ENCODE data around the gene LRP8. TPM values are rescaled to one million over a fixed set of nuclear protein-coding genes. Genes with fewer than 3 reads are reported as not detected.

LRP8 gene
- total RNA-seq, 4 donors from 2014 or later, result 1.8 to 3.6 (median 2.2) TPM

DNA sequence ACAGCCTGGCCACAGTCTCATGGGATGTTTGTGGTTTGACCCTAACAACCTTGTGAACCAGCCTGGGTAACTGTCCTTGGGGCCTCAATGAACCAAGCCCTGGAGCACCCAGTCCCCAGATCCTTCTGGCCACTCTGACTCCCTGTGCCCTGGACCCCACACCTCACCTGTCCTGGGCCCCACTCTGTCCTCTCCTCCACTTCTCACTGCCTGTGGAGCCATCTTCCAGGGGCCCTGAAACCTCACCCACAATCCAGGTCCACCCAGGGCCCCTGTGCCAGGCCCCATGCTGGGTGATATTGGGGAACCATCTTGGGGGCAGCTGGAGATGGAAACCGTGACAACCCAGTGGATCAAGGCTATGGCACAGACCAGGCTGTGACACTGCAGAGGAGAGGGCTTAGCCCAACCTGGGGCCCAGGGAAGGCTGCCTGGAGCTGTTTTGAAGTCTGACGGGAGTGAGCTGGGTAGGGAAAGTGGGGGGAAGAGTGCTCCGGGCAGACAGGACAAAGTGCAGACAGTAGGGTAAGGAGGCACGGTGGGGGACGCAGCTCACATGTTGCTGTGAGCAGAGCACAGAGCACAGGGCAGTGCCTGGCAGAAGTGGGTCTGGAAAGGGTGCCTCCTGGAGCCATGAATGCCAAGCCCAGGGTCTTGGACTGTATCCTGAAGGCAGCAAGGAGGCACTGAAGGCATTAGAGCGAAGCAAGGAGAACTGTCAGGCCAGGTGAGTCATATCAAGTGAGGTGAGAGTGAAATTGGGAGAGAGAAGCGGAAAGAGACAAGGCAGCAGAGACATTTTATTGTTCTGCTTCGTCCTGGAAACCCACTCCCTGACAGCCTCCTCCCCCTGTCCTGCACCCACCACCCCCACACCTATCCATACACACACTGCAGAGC, 12.1 kb upstream of the LRP8 start:
- peaks cover 20% of the 10 kb centered on the region for H3K27me3 ChIP-seq
- TF ChIP-seq, protein P1, sequence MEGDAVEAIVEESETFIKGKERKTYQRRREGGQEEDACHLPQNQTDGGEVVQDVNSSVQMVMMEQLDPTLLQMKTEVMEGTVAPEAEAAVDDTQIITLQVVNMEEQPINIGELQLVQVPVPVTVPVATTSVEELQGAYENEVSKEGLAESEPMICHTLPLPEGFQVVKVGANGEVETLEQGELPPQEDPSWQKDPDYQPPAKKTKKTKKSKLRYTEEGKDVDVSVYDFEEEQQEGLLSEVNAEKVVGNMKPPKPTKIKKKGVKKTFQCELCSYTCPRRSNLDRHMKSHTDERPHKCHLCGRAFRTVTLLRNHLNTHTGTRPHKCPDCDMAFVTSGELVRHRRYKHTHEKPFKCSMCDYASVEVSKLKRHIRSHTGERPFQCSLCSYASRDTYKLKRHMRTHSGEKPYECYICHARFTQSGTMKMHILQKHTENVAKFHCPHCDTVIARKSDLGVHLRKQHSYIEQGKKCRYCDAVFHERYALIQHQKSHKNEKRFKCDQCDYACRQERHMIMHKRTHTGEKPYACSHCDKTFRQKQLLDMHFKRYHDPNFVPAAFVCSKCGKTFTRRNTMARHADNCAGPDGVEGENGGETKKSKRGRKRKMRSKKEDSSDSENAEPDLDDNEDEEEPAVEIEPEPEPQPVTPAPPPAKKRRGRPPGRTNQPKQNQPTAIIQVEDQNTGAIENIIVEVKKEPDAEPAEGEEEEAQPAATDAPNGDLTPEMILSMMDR (IDR thresholded peaks at IDR 0.05), result no peak
- no peak for TF ChIP-seq EP300 (IDR thresholded peaks at IDR 0.05)
- no peak for TF ChIP-seq POLR2A (IDR thresholded peaks at IDR 0.05)
- TF ChIP-seq POLR2AphosphoS5 (IDR thresholded peaks at IDR 0.05), result no peak
- no peak overlapping the region for H3K4me3 ChIP-seq
- H3K9me3 ChIP-seq, result no peaks in the 10 kb centered on the region
- no peak for ATAC-seq
- no peak overlapping the region for H3K27ac ChIP-seq
- H3K36me3 ChIP-seq, result no peaks in the 10 kb centered on the region
- H3K4me1 ChIP-seq, result no peaks in the 10 kb centered on the region
- WGBS, 2 donors (ENCODE audit: low coverage in 1 of 2), result 48 to 56% methylated on average over 6 to 8 of the region's 8 CpGs

DNA sequence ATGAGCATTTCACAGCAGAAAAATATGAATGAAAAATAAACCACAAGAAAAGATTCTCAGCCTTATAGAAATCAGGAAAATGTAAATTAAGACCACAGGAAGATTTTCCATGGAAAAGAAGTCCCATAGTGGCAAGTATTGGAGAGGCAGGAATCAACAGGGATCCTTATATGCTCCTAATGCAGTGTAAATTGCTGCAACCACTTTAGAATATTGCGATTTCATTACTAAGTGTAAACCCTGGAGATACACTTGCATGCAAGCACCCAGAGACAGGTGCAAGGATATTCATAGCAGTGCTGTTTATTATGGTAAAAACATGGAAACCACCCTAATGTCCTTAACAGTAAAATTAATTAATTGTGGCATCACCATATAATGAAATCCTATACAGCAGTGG, 10.6 kb upstream of the LRP8 start:
- 88 to 90% methylated on average over 1 of the region's 1 CpG for WGBS, 2 donors (ENCODE audit: low coverage in 1 of 2)

DNA sequence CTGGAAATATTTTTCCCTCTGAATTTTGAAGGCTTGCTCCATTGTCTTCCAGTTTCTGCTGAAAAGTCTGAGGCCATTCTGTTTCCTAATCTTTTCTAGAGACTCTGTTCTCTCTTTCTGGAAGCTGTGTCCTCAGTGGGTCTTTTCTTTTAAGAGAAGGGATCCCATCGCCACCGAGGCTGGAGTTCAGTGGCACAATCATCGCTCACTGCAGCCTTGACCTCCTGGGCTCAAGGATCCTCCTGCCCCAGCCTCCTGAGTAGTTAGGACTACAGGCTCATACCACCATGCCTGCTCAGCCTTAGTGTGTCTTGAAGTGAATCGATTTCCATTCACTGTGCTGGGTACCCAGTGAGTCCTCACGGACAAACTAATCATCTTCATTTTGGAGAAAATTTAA, 9.6 kb upstream of the LRP8 start:
- no peaks in the 10 kb centered on the region for H3K36me3 ChIP-seq
- peaks cover 20% of the 10 kb centered on the region for H3K27me3 ChIP-seq
- no peak overlapping the region for H3K4me3 ChIP-seq
- WGBS, 2 donors (ENCODE audit: low coverage in 1 of 2), result 92 to 100% methylated on average over 4 to 5 of the region's 5 CpGs
- ATAC-seq, result no peak
- no peaks in the 10 kb centered on the region for H3K4me1 ChIP-seq
- no peaks in the 10 kb centered on the region for H3K9me3 ChIP-seq
- H3K27ac ChIP-seq, result no peak overlapping the region
- no peak for TF ChIP-seq EP300 (IDR thresholded peaks at IDR 0.05)
- TF ChIP-seq POLR2A (IDR thresholded peaks at IDR 0.05), result no peak
- TF ChIP-seq POLR2AphosphoS5 (IDR thresholded peaks at IDR 0.05), result no peak
- TF ChIP-seq, protein P1 (IDR thresholded peaks at IDR 0.05), result no peak

More for the DNA sequence above, 10.6 kb upstream of the LRP8 start:
- Histone ChIP-seq H3K4me1 (no peaks in the 10 kb centered on the region), H3K36me3 (no peaks in the 10 kb centered on the region), H3K27ac (no peak overlapping the region), H3K9me3 (no peaks in the 10 kb centered on the region), H3K27me3 (peaks cover 20% of the 10 kb centered on the region), H3K4me3 (no peak overlapping the region)
- ATAC-seq, result no peak
- no peak for TF ChIP-seq POLR2A (IDR thresholded peaks at IDR 0.05)
- no peak for TF ChIP-seq EP300 (IDR thresholded peaks at IDR 0.05)
- TF ChIP-seq, protein P1 (IDR thresholded peaks at IDR 0.05), result no peak
- no peak for TF ChIP-seq POLR2AphosphoS5 (IDR thresholded peaks at IDR 0.05)

DNA sequence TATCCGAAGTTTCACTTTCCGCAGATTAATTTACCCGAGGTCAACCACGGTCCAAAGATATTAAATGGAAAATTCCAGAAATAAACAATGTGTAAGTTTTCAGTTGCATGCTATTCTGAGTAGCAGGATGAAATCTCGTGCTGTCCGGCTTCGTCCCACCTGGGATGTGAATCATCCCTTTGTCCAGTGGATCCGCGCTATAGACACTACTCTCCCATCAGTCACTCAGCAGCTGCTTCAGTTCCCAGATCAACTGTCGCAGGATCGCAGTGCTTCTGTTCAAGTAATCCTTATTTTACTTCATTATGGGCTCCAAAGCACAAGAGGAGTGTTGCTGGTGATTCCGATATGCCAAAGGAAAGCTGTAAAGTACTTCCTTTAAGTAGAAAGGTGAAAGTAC, 8.3 kb upstream of the LRP8 start:
- Histone ChIP-seq H3K27me3 (peaks cover 13% of the 10 kb centered on the region), H3K4me3 (no peak overlapping the region), H3K4me1 (no peaks in the 10 kb centered on the region), H3K9me3 (no peaks in the 10 kb centered on the region), H3K27ac (no peak overlapping the region), H3K36me3 (no peaks in the 10 kb centered on the region)
- TF ChIP-seq POLR2AphosphoS5 (IDR thresholded peaks at IDR 0.05), result no peak
- no peak for TF ChIP-seq POLR2A (IDR thresholded peaks at IDR 0.05)
- TF ChIP-seq EP300 (IDR thresholded peaks at IDR 0.05), result no peak
- TF ChIP-seq, protein P1 (IDR thresholded peaks at IDR 0.05), result no peak
- no peak for ATAC-seq
- WGBS, 2 donors (ENCODE audit: low coverage in 1 of 2), result 51 to 75% methylated on average over 7 to 12 of the region's 12 CpGs

DNA sequence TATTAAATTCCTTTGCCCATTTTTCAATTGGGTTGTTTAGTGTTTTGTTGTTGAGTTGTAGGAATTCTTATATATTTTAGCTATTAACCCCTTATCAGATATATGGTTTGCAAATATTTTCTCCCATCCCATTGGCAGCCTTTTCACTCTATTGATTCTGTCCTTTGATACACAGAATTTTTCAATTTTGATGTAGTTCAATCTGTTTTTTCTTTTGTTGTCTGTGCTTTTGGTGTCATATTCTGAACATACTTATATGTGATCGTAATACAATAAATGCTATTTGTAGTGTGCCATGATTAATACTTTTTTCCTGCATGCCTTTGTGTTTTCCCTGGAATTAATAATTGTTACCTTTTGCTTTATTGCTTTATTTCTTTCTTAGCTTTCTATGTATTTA, 7.8 kb upstream of the LRP8 start:
- no peak for ATAC-seq
- Histone ChIP-seq H3K4me1 (no peaks in the 10 kb centered on the region), H3K4me3 (no peak overlapping the region), H3K27me3 (peaks cover 10% of the 10 kb centered on the region), H3K36me3 (no peaks in the 10 kb centered on the region), H3K27ac (no peak overlapping the region), H3K9me3 (no peaks in the 10 kb centered on the region)
- 86 to 100% methylated on average over 1 of the region's 1 CpG for WGBS, 2 donors (ENCODE audit: low coverage in 1 of 2)
- TF ChIP-seq, protein P1 (IDR thresholded peaks at IDR 0.05), result no peak
- TF ChIP-seq POLR2AphosphoS5 (IDR thresholded peaks at IDR 0.05) (no peak), EP300 (IDR thresholded peaks at IDR 0.05) (no peak), POLR2A (IDR thresholded peaks at IDR 0.05) (no peak)

Measured in gastroesophageal sphincter (tissue), 4 donors.